Fibroblast of lung (primary cell): Measurements from ENCODE around the gene BANF1.

Experiments
- EZH2 ChIP-seq: IDR thresholded peaks from 2 replicates; pipeline ENCODE4 v1.5.1; 2012; ENCODE audit warnings: low read length, control low read depth, mild to moderate bottlenecking; ENCODE audit errors: missing control alignments
- TF ChIP-seq, protein P1 (sequence below), 2 donors: IDR thresholded peaks in 1 of 2; conservative IDR thresholded peaks in 1 of 2; 1 replicate in 1 of 2; 2 replicates in 1 of 2; pipeline ENCODE4 v1.5.1; 2011 to 2012; ENCODE audit warnings: low read length in 2 of 2, control low read depth in 1 of 2, inconsistent platforms in 1 of 2, low read depth in 1 of 2, mild to moderate bottlenecking in 1 of 2

- TF ChIP-seq, protein P1, sequence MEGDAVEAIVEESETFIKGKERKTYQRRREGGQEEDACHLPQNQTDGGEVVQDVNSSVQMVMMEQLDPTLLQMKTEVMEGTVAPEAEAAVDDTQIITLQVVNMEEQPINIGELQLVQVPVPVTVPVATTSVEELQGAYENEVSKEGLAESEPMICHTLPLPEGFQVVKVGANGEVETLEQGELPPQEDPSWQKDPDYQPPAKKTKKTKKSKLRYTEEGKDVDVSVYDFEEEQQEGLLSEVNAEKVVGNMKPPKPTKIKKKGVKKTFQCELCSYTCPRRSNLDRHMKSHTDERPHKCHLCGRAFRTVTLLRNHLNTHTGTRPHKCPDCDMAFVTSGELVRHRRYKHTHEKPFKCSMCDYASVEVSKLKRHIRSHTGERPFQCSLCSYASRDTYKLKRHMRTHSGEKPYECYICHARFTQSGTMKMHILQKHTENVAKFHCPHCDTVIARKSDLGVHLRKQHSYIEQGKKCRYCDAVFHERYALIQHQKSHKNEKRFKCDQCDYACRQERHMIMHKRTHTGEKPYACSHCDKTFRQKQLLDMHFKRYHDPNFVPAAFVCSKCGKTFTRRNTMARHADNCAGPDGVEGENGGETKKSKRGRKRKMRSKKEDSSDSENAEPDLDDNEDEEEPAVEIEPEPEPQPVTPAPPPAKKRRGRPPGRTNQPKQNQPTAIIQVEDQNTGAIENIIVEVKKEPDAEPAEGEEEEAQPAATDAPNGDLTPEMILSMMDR (conservative IDR thresholded peaks at IDR 0.05 in 1 of 2, IDR thresholded peaks at IDR 0.05 in 1 of 2; ENCODE audit: low read depth in 1 of 2, low read length in 2 of 2), result no peak
- TF ChIP-seq EZH2, result no peak
Measured at GRCh38 chr11:65958291-65958690, 44.0 kb upstream of the BANF1 start.
